ENCODE measurements around the gene OR2T1.

- TF ChIP-seq CTCF (IDR thresholded peaks at IDR 0.05) (no peak), POLR2A (IDR thresholded peaks at IDR 0.05) (no peak)
Measured at GRCh38 chr1:248359415-248359814, 43.4 kb upstream of the OR2T1 start.

Measured in esophagus squamous epithelium (tissue), 4 donors.